Measurements from ENCODE around the gene BAHCC1. TPM values are rescaled to one million over a fixed set of nuclear protein-coding genes. Genes with fewer than 3 reads are reported as not detected.

BAHCC1 gene
- total RNA-seq, 1 experiment from 2014 or later: 74.2 TPM

DNA sequence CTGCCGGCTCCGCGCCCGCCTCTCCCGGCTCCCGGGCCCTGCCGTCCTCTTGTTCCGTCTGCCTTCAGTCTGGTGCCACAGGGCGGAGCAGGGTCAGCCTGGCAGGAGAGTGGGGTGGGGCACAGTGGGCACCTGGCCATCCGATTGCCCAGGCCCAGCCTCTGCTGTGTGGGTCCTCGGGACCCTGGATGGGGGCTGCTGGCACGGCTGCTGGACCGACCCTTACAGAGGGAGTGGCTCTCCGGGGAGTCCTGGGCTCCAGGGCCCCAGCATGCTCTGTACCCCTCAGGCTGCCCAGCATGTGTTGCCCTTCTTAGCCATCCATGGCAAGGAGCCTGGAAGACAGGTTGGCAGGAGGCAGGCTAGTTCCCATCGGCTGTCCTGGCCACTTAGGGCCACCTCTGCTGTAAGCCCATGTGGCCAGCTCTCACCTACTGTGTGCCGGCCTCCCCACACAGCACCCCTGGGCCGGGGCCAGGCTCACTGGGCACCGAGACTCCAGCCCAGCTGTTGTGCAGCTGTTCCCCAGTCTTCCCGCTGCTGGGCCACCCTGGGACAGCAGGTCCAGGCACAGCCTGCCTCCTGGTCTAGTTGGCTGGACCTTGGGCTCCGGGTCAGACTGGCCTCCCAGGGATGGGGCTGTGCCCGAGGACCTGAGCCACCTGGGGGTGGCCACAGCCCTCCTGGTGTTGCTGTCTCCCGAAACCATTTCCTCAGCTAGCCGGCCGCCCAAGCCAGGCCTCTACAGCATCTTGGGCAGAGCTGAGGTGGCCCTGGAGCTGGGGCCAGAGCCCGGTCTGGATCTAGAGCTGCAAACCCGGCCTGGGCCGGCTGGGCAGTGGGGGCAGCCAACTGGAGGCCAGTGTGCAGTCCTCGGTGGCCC, 24.9 kb downstream of the BAHCC1 start:
- no peaks in the 10 kb centered on the region for H3K36me3 ChIP-seq (ENCODE audit: insufficient read depth, low read length, poor library complexity, severe bottlenecking)

DNA sequence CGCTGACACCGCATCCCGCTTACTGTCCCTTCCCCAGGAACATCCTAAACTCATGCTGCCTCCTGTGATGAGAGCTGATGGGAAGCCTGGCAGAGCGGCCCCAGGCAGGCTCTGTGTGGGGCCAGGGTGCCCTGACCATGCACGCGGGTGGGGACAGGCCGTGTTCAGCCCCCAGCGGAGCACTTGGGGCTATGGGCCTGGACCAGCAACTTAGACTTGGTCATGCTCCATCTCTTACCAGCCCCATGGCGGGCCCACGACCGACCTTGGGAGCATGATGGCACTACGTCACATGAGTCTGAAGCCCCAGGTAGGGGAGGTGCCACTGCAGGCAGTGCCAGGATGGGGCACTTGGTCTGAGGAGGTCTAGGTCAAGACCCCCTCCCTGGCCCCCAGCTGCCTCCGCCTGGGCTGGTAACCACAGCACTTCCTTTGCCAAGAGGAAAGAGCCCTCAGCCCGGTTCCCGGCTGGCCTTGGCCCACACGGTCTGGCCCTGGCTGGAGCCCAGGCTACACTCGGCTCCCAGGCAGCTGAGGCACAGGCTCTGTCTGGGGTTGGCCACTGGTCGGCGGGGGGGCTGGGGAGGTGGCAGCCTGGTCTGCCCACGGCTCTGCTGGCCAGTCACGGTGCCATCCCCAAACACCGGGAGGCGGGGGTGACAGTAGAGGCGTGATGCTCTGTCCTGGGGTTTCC, 25.7 kb downstream of the BAHCC1 start:
- DNase-seq (ENCODE audit: low spot score): no peak
- TF ChIP-seq, protein P1, sequence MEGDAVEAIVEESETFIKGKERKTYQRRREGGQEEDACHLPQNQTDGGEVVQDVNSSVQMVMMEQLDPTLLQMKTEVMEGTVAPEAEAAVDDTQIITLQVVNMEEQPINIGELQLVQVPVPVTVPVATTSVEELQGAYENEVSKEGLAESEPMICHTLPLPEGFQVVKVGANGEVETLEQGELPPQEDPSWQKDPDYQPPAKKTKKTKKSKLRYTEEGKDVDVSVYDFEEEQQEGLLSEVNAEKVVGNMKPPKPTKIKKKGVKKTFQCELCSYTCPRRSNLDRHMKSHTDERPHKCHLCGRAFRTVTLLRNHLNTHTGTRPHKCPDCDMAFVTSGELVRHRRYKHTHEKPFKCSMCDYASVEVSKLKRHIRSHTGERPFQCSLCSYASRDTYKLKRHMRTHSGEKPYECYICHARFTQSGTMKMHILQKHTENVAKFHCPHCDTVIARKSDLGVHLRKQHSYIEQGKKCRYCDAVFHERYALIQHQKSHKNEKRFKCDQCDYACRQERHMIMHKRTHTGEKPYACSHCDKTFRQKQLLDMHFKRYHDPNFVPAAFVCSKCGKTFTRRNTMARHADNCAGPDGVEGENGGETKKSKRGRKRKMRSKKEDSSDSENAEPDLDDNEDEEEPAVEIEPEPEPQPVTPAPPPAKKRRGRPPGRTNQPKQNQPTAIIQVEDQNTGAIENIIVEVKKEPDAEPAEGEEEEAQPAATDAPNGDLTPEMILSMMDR (conservative IDR thresholded peaks at IDR 0.05; ENCODE audit: low read depth, low read length): no peak
- TF ChIP-seq EZH2 (IDR thresholded peaks at IDR 0.05; ENCODE audit: borderline replicate concordance, low read depth, low read length, poor library complexity, severe bottlenecking): no peak
- no peaks in the 10 kb centered on the region for H3K9me3 ChIP-seq (ENCODE audit: low read depth, low read length, poor library complexity, severe bottlenecking)
- H3K27ac ChIP-seq (ENCODE audit: low read depth, low read length, poor library complexity, severe bottlenecking): peak overlapping the region; percentile 98
- H3K27me3 ChIP-seq (replicated peaks; ENCODE audit: insufficient read depth, low read depth, low read length, poor library complexity): no peaks in the 10 kb centered on the region
- ChIA-PET POLR2A (ENCODE audit: low non-redundant PET) (no interaction called here), CTCF (no interaction called here)
- intact Hi-C loops (cut with micrococcal nuclease; ENCODE audit: unreplicated experiment): no loop called here
- BruUV-seq (replicated peaks): no TSS peak
- no peaks in the 10 kb centered on the region for H3K36me3 ChIP-seq (ENCODE audit: insufficient read depth, low read length, poor library complexity, severe bottlenecking)
- H3K4me3 ChIP-seq (ENCODE audit: low read depth, low read length, poor library complexity, severe bottlenecking): no peak overlapping the region
- H3K4me1 ChIP-seq (ENCODE audit: insufficient read depth, low read length, poor library complexity, severe bottlenecking): peaks cover 71% of the 10 kb centered on the region

More for the DNA sequence above, 24.9 kb downstream of the BAHCC1 start:
- Histone ChIP-seq H3K4me3 (ENCODE audit: low read depth, low read length, poor library complexity, severe bottlenecking) (peak overlapping the region; percentile 28), H3K4me1 (ENCODE audit: insufficient read depth, low read length, poor library complexity, severe bottlenecking) (peaks cover 71% of the 10 kb centered on the region), H3K9me3 (ENCODE audit: low read depth, low read length, poor library complexity, severe bottlenecking) (no peaks in the 10 kb centered on the region), H3K27me3 (replicated peaks; ENCODE audit: insufficient read depth, low read depth, low read length, poor library complexity) (no peaks in the 10 kb centered on the region), H3K27ac (ENCODE audit: low read depth, low read length, poor library complexity, severe bottlenecking) (peak overlapping the region; percentile 98)
- CTCF ChIA-PET: interaction anchor here (0.7 to 1.2 kb wide), 2 partner anchors 20 to 22 kb away, joined by 3 to 4 read pairs; no protein-coding TSS in a partner anchor
- DNase-seq (ENCODE audit: low spot score): peak; percentile 39
- POLR2A ChIA-PET (ENCODE audit: low non-redundant PET): interaction anchor here (0.6 to 1.4 kb wide), 4 partner anchors 13 to 197 kb away, joined by 3 to 7 read pairs (median 6); partner anchors contain the start of genes CEP131, NDUFAF8 and TEPSIN
- TF ChIP-seq EZH2 (IDR thresholded peaks at IDR 0.05; ENCODE audit: borderline replicate concordance, low read depth, low read length, poor library complexity, severe bottlenecking): no peak
- TF ChIP-seq, protein P1 (conservative IDR thresholded peaks at IDR 0.05; ENCODE audit: low read depth, low read length): no peak
- BruUV-seq (replicated peaks): TSS peak; percentile 97
- intact Hi-C loops (cut with micrococcal nuclease; ENCODE audit: unreplicated experiment): no loop called here

DNA sequence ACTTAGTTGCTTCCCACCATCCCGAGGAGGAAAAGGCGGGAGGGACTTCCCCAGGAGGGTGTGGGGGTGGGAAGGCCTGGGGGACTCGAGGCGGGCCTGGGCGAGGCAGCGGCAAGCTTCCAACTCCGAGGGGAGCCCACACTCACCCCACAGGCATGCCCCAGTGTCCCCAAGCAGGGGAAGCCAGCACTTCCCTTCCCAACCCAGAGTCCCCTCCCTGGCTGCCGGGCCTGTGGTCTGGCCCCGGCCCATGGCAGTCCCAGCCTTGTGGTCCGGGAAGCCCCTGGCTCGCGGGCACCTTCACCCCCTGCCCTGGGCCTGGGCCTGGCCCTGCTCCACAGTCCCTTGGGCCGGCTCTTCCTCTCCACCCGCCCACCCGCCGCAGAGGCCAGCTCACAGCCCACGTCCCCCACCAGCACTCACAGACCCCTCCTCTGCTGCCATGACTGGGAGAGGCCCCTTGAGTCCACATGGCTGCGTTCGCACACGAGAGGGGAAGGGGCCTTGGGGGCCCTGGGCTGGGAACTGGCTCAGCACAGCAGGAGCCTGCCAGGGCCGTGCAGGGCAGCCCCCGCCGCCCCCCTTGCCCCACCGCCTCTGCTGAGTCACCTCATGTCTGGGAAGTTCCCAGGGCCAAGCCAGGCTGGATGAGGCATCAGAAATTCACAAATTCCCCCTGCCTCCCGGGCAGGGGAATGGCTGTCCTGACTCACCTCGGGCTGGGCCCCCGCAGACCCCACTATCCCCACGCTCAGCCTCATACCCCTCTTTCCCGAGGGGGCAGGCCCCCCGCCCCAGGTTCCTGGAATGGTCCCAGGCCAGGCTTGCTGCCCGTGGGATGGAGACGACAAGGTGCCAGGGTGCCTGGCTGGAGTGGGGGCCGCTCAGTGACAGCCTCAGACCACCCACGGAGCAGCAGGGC, 27.8 kb downstream of the BAHCC1 start:
- Histone ChIP-seq H3K9me3 (ENCODE audit: low read depth, low read length, poor library complexity, severe bottlenecking) (no peaks in the 10 kb centered on the region), H3K27ac (ENCODE audit: low read depth, low read length, poor library complexity, severe bottlenecking) (peak overlapping the region; percentile 98), H3K4me1 (ENCODE audit: insufficient read depth, low read length, poor library complexity, severe bottlenecking) (peaks cover 70% of the 10 kb centered on the region), H3K36me3 (ENCODE audit: insufficient read depth, low read length, poor library complexity, severe bottlenecking) (no peaks in the 10 kb centered on the region), H3K4me3 (ENCODE audit: low read depth, low read length, poor library complexity, severe bottlenecking) (no peak overlapping the region), H3K27me3 (replicated peaks; ENCODE audit: insufficient read depth, low read depth, low read length, poor library complexity) (no peaks in the 10 kb centered on the region)
- ChIA-PET CTCF (no interaction called here), POLR2A (ENCODE audit: low non-redundant PET) (no interaction called here)
- intact Hi-C loops (cut with micrococcal nuclease; ENCODE audit: unreplicated experiment): no loop called here
- peak; percentile 75 for DNase-seq (ENCODE audit: low spot score)
- BruUV-seq (replicated peaks): no TSS peak
- no peak for TF ChIP-seq EZH2 (IDR thresholded peaks at IDR 0.05; ENCODE audit: borderline replicate concordance, low read depth, low read length, poor library complexity, severe bottlenecking)
- TF ChIP-seq, protein P1 (conservative IDR thresholded peaks at IDR 0.05; ENCODE audit: low read depth, low read length): no peak
